AG20443 (cell line): ENCODE measurements around the gene FGGY.
"Not testable (repeated sequence)": the region's sequence is repeated elsewhere in the genome, so short reads cannot be mapped to it uniquely, and the experiment has no call there.

Experiments used
- DNase-seq: peaks from one replicate; pipeline ENCODE4 v3.0.0; 2012; ENCODE audit warnings: low spot score, mixed read lengths

Gene FGGY

GRCh38 chr1:59511476-59512465 lies 214.9 kb downstream of the FGGY start:
- DNase-seq: no peak

- DNase-seq: no peak
These were observed 215.8 kb downstream of the FGGY start for GRCh38 chr1:59512702-59513101.

GRCh38 chr1:59514061-59514909 lies 217.4 kb downstream of the FGGY start:
- DNase-seq: no peak

- DNase-seq: no peak
These were observed 220.0 kb downstream of the FGGY start for GRCh38 chr1:59516881-59517280.

GRCh38 chr1:59520194-59520593 lies 223.3 kb downstream of the FGGY start:
- DNase-seq: peak; percentile 37

GRCh38 chr1:59520827-59521418 lies 224.0 kb downstream of the FGGY start:
- peak; percentile 31 for DNase-seq

- DNase-seq: no peak
These were observed 224.6 kb downstream of the FGGY start for GRCh38 chr1:59521456-59521855.

GRCh38 chr1:59522925-59523505 lies 226.1 kb downstream of the FGGY start:
- DNase-seq: no peak

- DNase-seq: no peak
These were observed 227.0 kb downstream of the FGGY start for GRCh38 chr1:59523745-59524450.

GRCh38 chr1:59526240-59526639 lies 229.3 kb downstream of the FGGY start:
- peak; percentile 14 for DNase-seq

- DNase-seq: no peak
These were observed 231.6 kb downstream of the FGGY start for GRCh38 chr1:59528471-59528870.

- no peak for DNase-seq
These were observed 232.0 kb downstream of the FGGY start for GRCh38 chr1:59528900-59529299.

GRCh38 chr1:59530119-59530518 lies 233.2 kb downstream of the FGGY start:
- DNase-seq: no peak

GRCh38 chr1:59532102-59532501 lies 235.2 kb downstream of the FGGY start:
- DNase-seq: no peak

- DNase-seq: not testable (repeated sequence)
These were observed 241.6 kb downstream of the FGGY start for GRCh38 chr1:59538476-59538875.

- DNase-seq: no peak
These were observed 243.2 kb downstream of the FGGY start for GRCh38 chr1:59539961-59540681.

GRCh38 chr1:59541161-59541560 lies 244.3 kb downstream of the FGGY start:
- no peak for DNase-seq

- DNase-seq: peak; percentile 9
These were observed 245.0 kb downstream of the FGGY start for GRCh38 chr1:59541891-59542290.

GRCh38 chr1:59543211-59543668 lies 246.3 kb downstream of the FGGY start:
- no peak for DNase-seq

- no peak for DNase-seq
These were observed 247.9 kb downstream of the FGGY start for GRCh38 chr1:59544615-59545293.
